Esophagus muscularis mucosa (tissue), 4 donors: Measurements from ENCODE around the gene RAX. TPM values are rescaled to one million over a fixed set of nuclear protein-coding genes. Genes with fewer than 3 reads are reported as not detected.
"Not testable (repeated sequence)": the region's sequence is repeated elsewhere in the genome, so short reads cannot be mapped to it uniquely, and the experiment has no call there.

Source experiments
- DNase-seq: peaks from one replicate; pipeline ENCODE4 v3.0.0-alpha.2; 2017; ENCODE audit errors: extremely low spot score
- H3K27ac ChIP-seq, 4 donors: fragments of 200-600 bp; sonication (generic); replicated peaks in 1 of 4; 1 replicate in 3 of 4; 2 replicates in 1 of 4; pipeline ENCODE4 v1.5.1; 2016 to 2019; ENCODE audit warnings: mild to moderate bottlenecking in 1 of 4
- H3K27me3 ChIP-seq, 4 donors: fragments of 200-600 bp; sonication (generic); one replicate each; pipeline versions ENCODE4 v1.5.1 to v1.6.0; 2016 to 2019
- H3K36me3 ChIP-seq, 4 donors: fragments of 200-600 bp; sonication (generic); one replicate each; pipeline ENCODE4 v1.5.1; 2016 to 2019
- H3K4me1 ChIP-seq, 4 donors: fragments of 200-600 bp; sonication (generic); one replicate each; pipeline ENCODE4 v1.5.1; 2016 to 2019
- H3K4me3 ChIP-seq, 4 donors: fragments of 200-600 bp; sonication (generic); 1 replicate in 2 of 4; 2 replicates in 2 of 4; pipeline ENCODE4 v1.5.1; 2016 to 2019; ENCODE audit warnings: mild to moderate bottlenecking in 4 of 4, moderate library complexity in 1 of 4
- H3K9me3 ChIP-seq, 4 donors: fragments of 200-600 bp; sonication (generic); 1 replicate in 3 of 4; 2 replicates in 1 of 4; pipeline ENCODE4 v1.5.1; 2016 to 2019
- EP300 ChIP-seq: sonication (generic); formaldehyde crosslinking; IDR thresholded peaks from one replicate; pipeline ENCODE4 v1.6.1; 2017; ENCODE audit warnings: antibody characterized with exemption
- POLR2A ChIP-seq: fragments of 450-650 bp; IDR thresholded peaks from one replicate; pipeline ENCODE4 v1.6.1; 2017; ENCODE audit warnings: antibody characterized with exemption, moderate library complexity, mild to moderate bottlenecking, low read depth
- POLR2AphosphoS5 ChIP-seq, 2 donors: sonication (generic); formaldehyde crosslinking; IDR thresholded peaks; one replicate each; pipeline ENCODE4 v1.6.1; 2017; ENCODE audit warnings: antibody characterized with exemption in 2 of 2
- WGBS: methylation state at CpG from one replicate; pipeline ENCODE4 v1.1.5; 2018; 5-methylcytosine and 5-hydroxymethylcytosine counted together
- intact Hi-C: fragments of 100-400 bp; cut with DNase I; formaldehyde crosslinking; loops from one replicate; pipeline ENCODE4 v1.15.1; 2023
- total RNA-seq, 4 donors: library from RNA; depleted of rRNA; stranded (reverse); fragments of >200 nt; gene quantifications; one replicate each; pipeline versions ENCODE4 v1.1.0 to v1.2.1, GENCODE V29; 2016
- TF ChIP-seq, protein P1 (sequence below), 3 experiments: fragments of 200-600 bp in 2 of 3; fragments of 450-650 bp in 1 of 3; sonication (generic) in 2 of 3; IDR thresholded peaks; one replicate each; pipeline ENCODE4 v1.5.1; 2017 to 2019; ENCODE audit warnings: antibody characterized with exemption in 3 of 3, mild to moderate bottlenecking in 2 of 3, moderate library complexity in 1 of 3

The RAX gene
- total RNA-seq, 4 donors from 2014 or later = not detected

DNA sequence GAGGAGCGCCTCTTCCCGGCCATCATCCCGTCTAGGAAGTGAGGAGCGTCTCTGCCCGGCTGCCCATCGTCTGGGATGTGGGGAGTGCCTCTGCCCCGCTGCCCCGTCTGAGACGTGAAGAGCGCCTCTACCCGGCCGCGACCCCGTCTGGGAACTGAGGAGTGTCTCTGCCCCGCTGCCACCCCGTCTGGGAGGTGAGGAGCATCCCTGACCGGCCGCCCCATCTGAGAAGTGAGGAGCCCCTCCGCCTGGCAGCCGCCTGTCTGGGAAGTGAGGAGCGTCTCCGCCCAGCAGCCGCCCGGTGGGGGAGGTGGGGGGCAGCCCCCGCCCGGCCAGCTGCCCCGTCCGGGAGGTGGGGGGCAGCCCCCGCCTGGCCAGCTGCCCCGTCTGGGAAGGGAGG lies 17.8 kb downstream of the RAX start:
- H3K36me3 ChIP-seq, intact Hi-C loops, H3K27ac ChIP-seq, H3K4me1 ChIP-seq, DNase-seq, H3K4me3 ChIP-seq: not testable (repeated sequence)
- 97% methylated on average over 7 of the region's 30 CpGs for WGBS
- H3K27me3 ChIP-seq = peaks cover 0 to 37% (median 0%) of the 10 kb centered on the region in 4 donors
- H3K9me3 ChIP-seq = peaks cover 0 to 11% (median 0%) of the 10 kb centered on the region in 4 donors

DNA sequence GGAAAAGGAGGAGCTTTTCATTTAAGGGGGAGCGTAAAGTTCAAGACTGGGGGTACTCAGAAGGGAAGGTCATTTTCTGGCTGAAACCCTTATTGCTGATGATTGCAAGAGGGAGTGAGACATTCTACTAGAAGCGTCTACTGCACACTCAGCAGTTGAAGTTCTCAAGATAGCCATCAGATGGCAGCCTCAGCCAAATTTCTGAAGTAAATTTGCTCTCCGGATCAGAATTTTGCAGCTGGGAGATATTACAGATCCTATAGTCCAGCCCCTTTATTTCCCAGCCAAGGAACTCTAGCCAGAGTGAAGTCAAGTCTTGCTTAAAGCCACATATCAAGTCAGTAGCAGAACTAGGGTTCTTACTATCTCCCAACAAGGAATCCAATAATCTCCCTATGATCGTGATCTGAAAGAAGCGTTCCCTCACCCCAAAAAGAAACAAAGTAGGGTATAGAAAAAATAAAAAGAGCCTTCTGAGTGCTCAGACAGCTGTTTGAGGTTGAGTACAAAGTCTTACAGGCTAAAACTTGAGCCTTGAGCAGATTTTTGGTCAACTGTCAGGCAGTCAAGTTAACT lies 24.0 kb downstream of the RAX start:
- Histone ChIP-seq H3K27me3 (peaks cover 0 to 28% (median 3%) of the 10 kb centered on the region in 4 donors), H3K36me3 (no peaks in the 10 kb centered on the region), H3K9me3 (no peaks in the 10 kb centered on the region), H3K4me1 (no peaks in the 10 kb centered on the region), H3K27ac (no peak overlapping the region), H3K4me3 (no peak overlapping the region)
- WGBS = 24% methylated on average over 5 of the region's 5 CpGs
- TF ChIP-seq, protein P1, sequence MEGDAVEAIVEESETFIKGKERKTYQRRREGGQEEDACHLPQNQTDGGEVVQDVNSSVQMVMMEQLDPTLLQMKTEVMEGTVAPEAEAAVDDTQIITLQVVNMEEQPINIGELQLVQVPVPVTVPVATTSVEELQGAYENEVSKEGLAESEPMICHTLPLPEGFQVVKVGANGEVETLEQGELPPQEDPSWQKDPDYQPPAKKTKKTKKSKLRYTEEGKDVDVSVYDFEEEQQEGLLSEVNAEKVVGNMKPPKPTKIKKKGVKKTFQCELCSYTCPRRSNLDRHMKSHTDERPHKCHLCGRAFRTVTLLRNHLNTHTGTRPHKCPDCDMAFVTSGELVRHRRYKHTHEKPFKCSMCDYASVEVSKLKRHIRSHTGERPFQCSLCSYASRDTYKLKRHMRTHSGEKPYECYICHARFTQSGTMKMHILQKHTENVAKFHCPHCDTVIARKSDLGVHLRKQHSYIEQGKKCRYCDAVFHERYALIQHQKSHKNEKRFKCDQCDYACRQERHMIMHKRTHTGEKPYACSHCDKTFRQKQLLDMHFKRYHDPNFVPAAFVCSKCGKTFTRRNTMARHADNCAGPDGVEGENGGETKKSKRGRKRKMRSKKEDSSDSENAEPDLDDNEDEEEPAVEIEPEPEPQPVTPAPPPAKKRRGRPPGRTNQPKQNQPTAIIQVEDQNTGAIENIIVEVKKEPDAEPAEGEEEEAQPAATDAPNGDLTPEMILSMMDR (IDR thresholded peaks at IDR 0.05) = peak; percentile 41 to 72 (median 57)
- TF ChIP-seq EP300 = no peak
- DNase-seq = peak; percentile 88
- intact Hi-C loops = no loop called here

- no peaks in the 10 kb centered on the region for H3K4me1 ChIP-seq
- H3K4me3 ChIP-seq = no peak overlapping the region
- no peaks in the 10 kb centered on the region for H3K9me3 ChIP-seq
- no peak for DNase-seq
- intact Hi-C loops = no loop called here
- H3K36me3 ChIP-seq = no peaks in the 10 kb centered on the region
- H3K27ac ChIP-seq = no peak overlapping the region
- TF ChIP-seq EP300 (no peak), POLR2AphosphoS5 (IDR thresholded peaks at IDR 0.05) (no peak), POLR2A (no peak)
- TF ChIP-seq, protein P1 (IDR thresholded peaks at IDR 0.05) = no peak
- H3K27me3 ChIP-seq = peaks cover 0 to 22% (median 3%) of the 10 kb centered on the region in 4 donors
- 55% methylated on average over 4 of the region's 4 CpGs for WGBS
Measured at GRCh38 chr18:59246796-59247195, 26.5 kb downstream of the RAX start.

- Histone ChIP-seq H3K27ac (no peak overlapping the region), H3K27me3 (peaks cover 0 to 22% (median 3%) of the 10 kb centered on the region in 4 donors), H3K9me3 (no peaks in the 10 kb centered on the region), H3K4me1 (no peaks in the 10 kb centered on the region), H3K36me3 (no peaks in the 10 kb centered on the region), H3K4me3 (no peak overlapping the region)
- no peak for TF ChIP-seq POLR2AphosphoS5 (IDR thresholded peaks at IDR 0.05)
- TF ChIP-seq, protein P1 (IDR thresholded peaks at IDR 0.05) = no peak
- no peak for TF ChIP-seq EP300
- no peak for TF ChIP-seq POLR2A
- intact Hi-C loops = no loop called here
- no peak for DNase-seq
- 96% methylated on average over 2 of the region's 2 CpGs for WGBS
Measured at GRCh38 chr18:59242906-59243305, 30.3 kb downstream of the RAX start.

- DNase-seq = peak; percentile 31
- peaks cover 0 to 5% (median 0%) of the 10 kb centered on the region in 4 donors for H3K27me3 ChIP-seq
- H3K4me1 ChIP-seq = no peaks in the 10 kb centered on the region
- intact Hi-C loops = no loop called here
- no peak overlapping the region for H3K4me3 ChIP-seq
- H3K36me3 ChIP-seq = no peaks in the 10 kb centered on the region
- no peaks in the 10 kb centered on the region for H3K9me3 ChIP-seq
- H3K27ac ChIP-seq = no peak overlapping the region
- 71% methylated on average over 4 of the region's 4 CpGs for WGBS
- TF ChIP-seq POLR2AphosphoS5 (IDR thresholded peaks at IDR 0.05) (no peak), EP300 (no peak), POLR2A (no peak)
Measured at GRCh38 chr18:59239642-59240041, 33.6 kb downstream of the RAX start.

GRCh38 chr18:59238385-59238784 lies 34.9 kb downstream of the RAX start:
- peak; percentile 88 for DNase-seq
- Histone ChIP-seq H3K36me3 (no peaks in the 10 kb centered on the region), H3K9me3 (no peaks in the 10 kb centered on the region), H3K4me1 (no peaks in the 10 kb centered on the region), H3K4me3 (no peak overlapping the region), H3K27ac (no peak overlapping the region), H3K27me3 (peaks cover 0 to 5% (median 0%) of the 10 kb centered on the region in 4 donors)
- no peak for TF ChIP-seq POLR2A
- intact Hi-C loops = no loop called here
